K562 (cell line): Measurements from ENCODE around the gene GPR37L1. TPM values are rescaled to one million over a fixed set of nuclear protein-coding genes. Genes with fewer than 3 reads are reported as not detected.
A peak's percentile ranks its signal among the peaks of the same experiment; 100 is the strongest.

Experiments used
- C11orf30 ChIP-seq: fragments of 450-650 bp; IDR thresholded peaks from 2 replicates; pipeline ENCODE4 v1.6.1; 2016; ENCODE audit warnings: low read depth, mild to moderate bottlenecking
- DDX20 ChIP-seq: fragments of 450-650 bp; IDR thresholded peaks from 2 replicates; pipeline ENCODE4 v1.6.1; 2016; ENCODE audit warnings: missing genetic modification characterization, low read depth, mild to moderate bottlenecking, missing compliant biosample characterization, moderate library complexity
- ETV1 ChIP-seq: fragments of 450-650 bp; conservative IDR thresholded peaks from 2 replicates; pipeline ENCODE4 v1.6.1; 2016; ENCODE audit warnings: missing genetic modification characterization, control low read depth, low read depth, missing compliant biosample characterization
- ETV6 ChIP-seq, 3 experiments: fragments of 150-350 bp in 1 of 3; sonication (generic) in 1 of 3; formaldehyde crosslinking in 1 of 3; IDR thresholded peaks; 2 replicates each; pipeline versions ENCODE4 v1.6.1 to v1.8.0; 2014 to 2022; ENCODE audit warnings: borderline replicate concordance in 2 of 3, low read depth in 2 of 3, antibody characterized with exemption in 1 of 3, low read length in 1 of 3, mild to moderate bottlenecking in 1 of 3, missing genetic modification reagents in 1 of 3
- GABPB1 ChIP-seq: sonication (generic); formaldehyde crosslinking; IDR thresholded peaks from 2 replicates; pipeline ENCODE4 v1.8.0; 2022; ENCODE audit warnings: mild to moderate bottlenecking, missing genetic modification reagents
- HCFC1 ChIP-seq: IDR thresholded peaks from 2 replicates; pipeline ENCODE4 v1.6.1; 2012; ENCODE audit warnings: low read depth, low read length, improper control_type of control experiment
- JUND ChIP-seq, 2 experiments: IDR thresholded peaks; 2 replicates in 1 of 2; 3 replicates in 1 of 2; pipeline ENCODE4 v1.6.1; 2011; ENCODE audit warnings: borderline replicate concordance in 2 of 2, low read depth in 2 of 2, low read length in 2 of 2, improper control_type of control experiment in 1 of 2, missing biosample characterization in 1 of 2, missing genetic modification characterization in 1 of 2, missing genetic modification reagents in 1 of 2
- KDM1A ChIP-seq, 2 experiments: fragments of 450-650 bp; IDR thresholded peaks; 2 replicates each; pipeline ENCODE4 v1.6.1; 2016; ENCODE audit warnings: mild to moderate bottlenecking in 2 of 2
- MEF2D ChIP-seq: conservative IDR thresholded peaks from 2 replicates; pipeline ENCODE4 v1.6.1; 2016; ENCODE audit warnings: low read depth, missing genetic modification characterization, missing compliant biosample characterization
- NCOA4 ChIP-seq: fragments of 450-650 bp; IDR thresholded peaks from 2 replicates; pipeline ENCODE4 v1.6.1; 2018; ENCODE audit warnings: mild to moderate bottlenecking; ENCODE audit not compliant: partially characterized antibody
- PTTG1 ChIP-seq: fragments of 450-650 bp; IDR thresholded peaks from 2 replicates; pipeline ENCODE4 v1.6.1; 2016; ENCODE audit warnings: low read depth, mild to moderate bottlenecking, missing genetic modification characterization, missing compliant biosample characterization
- SMAD1 ChIP-seq: fragments of 150-350 bp; IDR thresholded peaks from 2 replicates; pipeline ENCODE4 v1.6.1; 2014; ENCODE audit warnings: low read length, low read depth; ENCODE audit not compliant: partially characterized antibody
- TARDBP ChIP-seq: fragments of 450-650 bp; IDR thresholded peaks from 2 replicates; pipeline ENCODE4 v1.6.1; 2016
- TEAD1 ChIP-seq, 2 experiments: fragments of 450-650 bp in 1 of 2; sonication (generic) in 1 of 2; formaldehyde crosslinking; IDR thresholded peaks; 2 replicates each; pipeline versions ENCODE4 v1.4.0 to v1.8.0; 2020 to 2022; ENCODE audit warnings: mild to moderate bottlenecking in 2 of 2, missing genetic modification reagents in 1 of 2
- USF1 ChIP-seq: sonication (generic); formaldehyde crosslinking; IDR thresholded peaks from 2 replicates; pipeline ENCODE4 v1.9.0; 2022; ENCODE audit warnings: mild to moderate bottlenecking, missing genetic modification reagents
- ZNF282 ChIP-seq: sonication (generic); formaldehyde crosslinking; IDR thresholded peaks from 2 replicates; pipeline ENCODE4 v1.8.1; 2023; ENCODE audit warnings: missing genetic modification reagents
- ZNF347 ChIP-seq: fragments of 450-650 bp; formaldehyde crosslinking; IDR thresholded peaks from 2 replicates; pipeline ENCODE4 v1.4.0; 2020; ENCODE audit warnings: low read depth, mild to moderate bottlenecking, moderate library complexity
- ZNF445 ChIP-seq: fragments of 250-450 bp; sonication (Bioruptor Pico); IDR thresholded peaks from 2 replicates; pipeline ENCODE4 v1.4.0; 2020; ENCODE audit warnings: low read depth, mild to moderate bottlenecking, moderate library complexity
- ZNF644 ChIP-seq: fragments of 200-800 bp; sonication (Bioruptor generic); IDR thresholded peaks from 2 replicates; pipeline ENCODE4 v1.6.1; 2016; ENCODE audit warnings: low read depth, missing genetic modification characterization, missing compliant biosample characterization
- ZNF668 ChIP-seq: fragments of 250-450 bp; sonication (Bioruptor Pico); IDR thresholded peaks from 2 replicates; pipeline ENCODE4 v1.8.0; 2022; ENCODE audit warnings: mild to moderate bottlenecking, inconsistent platforms
- polyA plus RNA-seq, 8 experiments: library from polyadenylated mRNA; depleted of rRNA in 4 of 8; stranded (reverse) in 5 of 8; unstranded in 3 of 8; fragments of >200 nt; fragmentation: Nextera tagmentation in 2 of 8; fragmentation: Illumina TruSeq in 1 of 8; extraction: Ambion mirVana in 2 of 8; extraction: Trizol in 1 of 8; gene quantifications; 2 replicates each; pipeline versions ENCODE4 v1.2.1 to v1.2.3, GENCODE V29; 2011 to 2014; ENCODE audit warnings: inconsistent platforms in 1 of 8, missing spikeins in 1 of 8
- total RNA-seq, 7 experiments: library from RNA; depleted of rRNA in 6 of 7; stranded (reverse); fragments of >200 nt in 6 of 7; fragmentation: Illumina TruSeq in 2 of 7; extraction: Trizol in 2 of 7; gene quantifications; 2 replicates each; pipeline versions ENCODE4 v1.2.1 to v1.2.3, GENCODE V29; 2011 to 2021; ENCODE audit warnings: low replicate concordance in 1 of 7
- TF ChIP-seq, protein P1 (sequence below): fragments of 150-350 bp; IDR thresholded peaks from 2 replicates; pipeline ENCODE4 v1.6.1; 2014; ENCODE audit warnings: low read depth, mild to moderate bottlenecking, low read length, borderline replicate concordance

The GPR37L1 gene
- total and polyA plus RNA-seq, 9 of the 15 experiments (the other 6 are each of a cell fraction or from before 2014, with no cell fraction given), result not detected

- TF ChIP-seq ETV6 (IDR thresholded peaks at IDR 0.05; ENCODE audit: borderline replicate concordance in 1 of 2, low read depth in 2 of 2, low read length in 1 of 2) (no peak), ETV6 (CRISPR knock-in tag; IDR thresholded peaks at IDR 0.05; ENCODE audit: borderline replicate concordance) (no peak), KDM1A (IDR thresholded peaks at IDR 0.05) (peak in 1 of 2 experiments; percentile 52; a peak in 2 of 4 replicates), ZNF347 (CRISPR knock-in tag) (no peak), TARDBP (no peak), DDX20 (tag) (no peak), MEF2D (tag) (0 out of 2 replicates have a peak, but pooled peaks have one; percentile 28), C11orf30 (peak; percentile 82), USF1 (0 out of 2 replicates have a peak, but pooled peaks have one; percentile 34), GABPB1 (CRISPR knock-in tag) (0 out of 2 replicates have a peak, but pooled peaks have one; percentile 44), JUND (IDR thresholded peaks at IDR 0.05; ENCODE audit: borderline replicate concordance, low read depth, low read length) (peak; percentile 37; the same call in 1 of the 2 replicates), JUND (tag; IDR thresholded peaks at IDR 0.05; ENCODE audit: borderline replicate concordance, low read depth, low read length) (no peak; the same call in 1 of the 3 replicates), PTTG1 (tag) (no peak), TEAD1 (CRISPR knock-in tag; IDR thresholded peaks at IDR 0.05) (0 out of 4 replicates have a peak, but pooled peaks of 1 of the 2 experiments have one; percentile 47), NCOA4 (no peak), ZNF282 (CRISPR knock-in tag) (no peak), ZNF668 (0 out of 2 replicates have a peak, but pooled peaks have one; percentile 20), ZNF445 (CRISPR knock-in tag) (0 out of 2 replicates have a peak, but pooled peaks have one; percentile 48), HCFC1 (0 out of 2 replicates have a peak, but pooled peaks have one; percentile 7), ZNF644 (tag) (0 out of 2 replicates have a peak, but pooled peaks have one; percentile 1), ETV1 (tag) (peak; percentile 20), SMAD1 (no peak)
- TF ChIP-seq, protein P1, sequence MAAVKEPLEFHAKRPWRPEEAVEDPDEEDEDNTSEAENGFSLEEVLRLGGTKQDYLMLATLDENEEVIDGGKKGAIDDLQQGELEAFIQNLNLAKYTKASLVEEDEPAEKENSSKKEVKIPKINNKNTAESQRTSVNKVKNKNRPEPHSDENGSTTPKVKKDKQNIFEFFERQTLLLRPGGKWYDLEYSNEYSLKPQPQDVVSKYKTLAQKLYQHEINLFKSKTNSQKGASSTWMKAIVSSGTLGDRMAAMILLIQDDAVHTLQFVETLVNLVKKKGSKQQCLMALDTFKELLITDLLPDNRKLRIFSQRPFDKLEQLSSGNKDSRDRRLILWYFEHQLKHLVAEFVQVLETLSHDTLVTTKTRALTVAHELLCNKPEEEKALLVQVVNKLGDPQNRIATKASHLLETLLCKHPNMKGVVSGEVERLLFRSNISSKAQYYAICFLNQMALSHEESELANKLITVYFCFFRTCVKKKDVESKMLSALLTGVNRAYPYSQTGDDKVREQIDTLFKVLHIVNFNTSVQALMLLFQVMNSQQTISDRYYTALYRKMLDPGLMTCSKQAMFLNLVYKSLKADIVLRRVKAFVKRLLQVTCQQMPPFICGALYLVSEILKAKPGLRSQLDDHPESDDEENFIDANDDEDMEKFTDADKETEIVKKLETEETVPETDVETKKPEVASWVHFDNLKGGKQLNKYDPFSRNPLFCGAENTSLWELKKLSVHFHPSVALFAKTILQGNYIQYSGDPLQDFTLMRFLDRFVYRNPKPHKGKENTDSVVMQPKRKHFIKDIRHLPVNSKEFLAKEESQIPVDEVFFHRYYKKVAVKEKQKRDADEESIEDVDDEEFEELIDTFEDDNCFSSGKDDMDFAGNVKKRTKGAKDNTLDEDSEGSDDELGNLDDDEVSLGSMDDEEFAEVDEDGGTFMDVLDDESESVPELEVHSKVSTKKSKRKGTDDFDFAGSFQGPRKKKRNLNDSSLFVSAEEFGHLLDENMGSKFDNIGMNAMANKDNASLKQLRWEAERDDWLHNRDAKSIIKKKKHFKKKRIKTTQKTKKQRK, result no peak
Measured at GRCh38 chr1:202162418-202163280, 39.9 kb downstream of the GPR37L1 start (continued).
